Esophagus squamous epithelium (tissue), 5 donors: ENCODE measurements around the gene AGRP. TPM values are rescaled to one million over a fixed set of nuclear protein-coding genes. Genes with fewer than 3 reads are reported as not detected.

Source experiments
- DNase-seq: peaks from one replicate; lab custom pipeline; 2025; lab: John Stamatoyannopoulos, UW
- H3K27ac ChIP-seq, 4 donors: fragments of 200-600 bp; sonication (generic); one replicate each; pipeline ENCODE4 v1.5.1; 2016 to 2019; ENCODE audit warnings: mild to moderate bottlenecking in 1 of 4
- H3K27me3 ChIP-seq, 4 donors: fragments of 200-600 bp; sonication (generic); 1 replicate in 3 of 4; 2 replicates in 1 of 4; pipeline versions ENCODE4 v1.5.1 to v1.6.0; 2017 to 2021; ENCODE audit warnings: antibody characterized with exemption in 1 of 4
- H3K36me3 ChIP-seq, 3 donors: fragments of 200-600 bp; sonication (generic); one replicate each; pipeline ENCODE4 v1.5.1; 2016 to 2019
- H3K4me1 ChIP-seq, 3 donors: fragments of 200-600 bp; sonication (generic); one replicate each; pipeline ENCODE4 v1.5.1; 2017 to 2019
- H3K4me3 ChIP-seq, 4 donors: fragments of 200-600 bp; sonication (generic); 1 replicate in 3 of 4; 2 replicates in 1 of 4; pipeline ENCODE4 v1.5.1; 2016 to 2019; ENCODE audit warnings: mild to moderate bottlenecking in 2 of 4, moderate library complexity in 1 of 4
- H3K9me3 ChIP-seq, 3 donors: fragments of 200-600 bp; sonication (generic); one replicate each; pipeline ENCODE4 v1.5.1; 2016 to 2019
- CTCF ChIP-seq, 6 experiments: fragments of 450-650 bp in 4 of 6; fragments of 200-600 bp in 2 of 6; sonication (generic) in 2 of 6; IDR thresholded peaks; one replicate each; pipeline ENCODE4 v1.5.1; 2016 to 2019; ENCODE audit warnings: antibody characterized with exemption in 6 of 6, mild to moderate bottlenecking in 4 of 6, moderate library complexity in 4 of 6
- POLR2A ChIP-seq, 4 donors: fragments of 450-650 bp; IDR thresholded peaks; one replicate each; pipeline ENCODE4 v1.6.1; 2017; ENCODE audit warnings: antibody characterized with exemption in 4 of 4, mild to moderate bottlenecking in 4 of 4, moderate library complexity in 3 of 4
- WGBS, 2 donors: methylation state at CpG; one replicate each; pipeline ENCODE4 v1.1.5; 2018; 5-methylcytosine and 5-hydroxymethylcytosine counted together
- intact Hi-C: fragments of 100-400 bp; cut with DNase I; formaldehyde crosslinking; loops from one replicate; pipeline ENCODE4 v1.15.0; 2022
- total RNA-seq, 4 donors: library from RNA; depleted of rRNA; stranded (reverse); fragments of >200 nt; gene quantifications; one replicate each; pipeline ENCODE4 v1.1.0, GENCODE V29; 2016
- donor health status: DM: yes; HTN: yes; CAD: no.

AGRP gene
- total RNA-seq, 4 donors from 2014 or later = not detected

- intact Hi-C loops = no loop called here
- H3K36me3 ChIP-seq = peaks cover 4 to 92% (median 20%) of the 10 kb centered on the region in 3 donors
- H3K9me3 ChIP-seq = no peaks in the 10 kb centered on the region
- peak overlapping the region in 2 of 4 donors; percentile 11 for H3K27ac ChIP-seq
- no peak overlapping the region for H3K4me3 ChIP-seq
- peaks cover 28 to 95% (median 47%) of the 10 kb centered on the region in 3 donors for H3K4me1 ChIP-seq
- 60% methylated on average over 1 of the region's 3 CpGs; no CpG with 5 or more reads in 1 of the 2 donors for WGBS, 2 donors
- no peak for DNase-seq
- no peaks in the 10 kb centered on the region for H3K27me3 ChIP-seq
- TF ChIP-seq POLR2A (IDR thresholded peaks at IDR 0.05) (no peak), CTCF (IDR thresholded peaks at IDR 0.05) (no peak)
Measured at GRCh38 chr16:67445441-67445912, 37.9 kb downstream of the AGRP start.

GRCh38 chr16:67445126-67445426, 38.3 kb downstream of the AGRP start:
- no peaks in the 10 kb centered on the region for H3K27me3 ChIP-seq
- intact Hi-C loops = no loop called here
- peak overlapping the region in 1 of 4 donors; percentile 11 for H3K27ac ChIP-seq
- H3K9me3 ChIP-seq = no peaks in the 10 kb centered on the region
- 85% methylated on average over 6 to 7 of the region's 7 CpGs for WGBS, 2 donors
- DNase-seq = no peak
- peaks cover 6 to 92% (median 20%) of the 10 kb centered on the region in 3 donors for H3K36me3 ChIP-seq
- H3K4me3 ChIP-seq = no peak overlapping the region
- H3K4me1 ChIP-seq = peaks cover 28 to 92% (median 47%) of the 10 kb centered on the region in 3 donors
- no peak for TF ChIP-seq CTCF (IDR thresholded peaks at IDR 0.05)
- TF ChIP-seq POLR2A (IDR thresholded peaks at IDR 0.05) = no peak

GRCh38 chr16:67444259-67445125, 38.9 kb downstream of the AGRP start:
- 75 to 91% methylated on average over 6 to 13 of the region's 22 CpGs for WGBS, 2 donors
- H3K9me3 ChIP-seq = no peaks in the 10 kb centered on the region
- TF ChIP-seq POLR2A (IDR thresholded peaks at IDR 0.05) (no peak), CTCF (IDR thresholded peaks at IDR 0.05) (no peak)
- peak overlapping the region in 1 of 4 donors; percentile 69 for H3K27ac ChIP-seq
- peaks cover 28 to 88% (median 47%) of the 10 kb centered on the region in 3 donors for H3K4me1 ChIP-seq
- intact Hi-C loops = no loop called here
- H3K27me3 ChIP-seq = no peaks in the 10 kb centered on the region
- no peak for DNase-seq
- peaks cover 8 to 92% (median 20%) of the 10 kb centered on the region in 3 donors for H3K36me3 ChIP-seq
- no peak overlapping the region for H3K4me3 ChIP-seq

GRCh38 chr16:67443265-67443664, 40.1 kb downstream of the AGRP start:
- no peak overlapping the region for H3K4me3 ChIP-seq
- TF ChIP-seq CTCF (IDR thresholded peaks at IDR 0.05) (no peak), POLR2A (IDR thresholded peaks at IDR 0.05) (no peak)
- H3K9me3 ChIP-seq = no peaks in the 10 kb centered on the region
- intact Hi-C loops = no loop called here
- 83 to 86% methylated on average over 1 to 6 of the region's 6 CpGs for WGBS, 2 donors
- H3K27ac ChIP-seq = peak overlapping the region; percentile 11 to 69 (median 38)
- peaks cover 28 to 89% (median 47%) of the 10 kb centered on the region in 3 donors for H3K4me1 ChIP-seq
- DNase-seq = no peak
- peaks cover 18 to 92% (median 20%) of the 10 kb centered on the region in 3 donors for H3K36me3 ChIP-seq
- H3K27me3 ChIP-seq = no peaks in the 10 kb centered on the region
